ENCODE data around the gene LRMDA.

The LRMDA gene

DNA sequence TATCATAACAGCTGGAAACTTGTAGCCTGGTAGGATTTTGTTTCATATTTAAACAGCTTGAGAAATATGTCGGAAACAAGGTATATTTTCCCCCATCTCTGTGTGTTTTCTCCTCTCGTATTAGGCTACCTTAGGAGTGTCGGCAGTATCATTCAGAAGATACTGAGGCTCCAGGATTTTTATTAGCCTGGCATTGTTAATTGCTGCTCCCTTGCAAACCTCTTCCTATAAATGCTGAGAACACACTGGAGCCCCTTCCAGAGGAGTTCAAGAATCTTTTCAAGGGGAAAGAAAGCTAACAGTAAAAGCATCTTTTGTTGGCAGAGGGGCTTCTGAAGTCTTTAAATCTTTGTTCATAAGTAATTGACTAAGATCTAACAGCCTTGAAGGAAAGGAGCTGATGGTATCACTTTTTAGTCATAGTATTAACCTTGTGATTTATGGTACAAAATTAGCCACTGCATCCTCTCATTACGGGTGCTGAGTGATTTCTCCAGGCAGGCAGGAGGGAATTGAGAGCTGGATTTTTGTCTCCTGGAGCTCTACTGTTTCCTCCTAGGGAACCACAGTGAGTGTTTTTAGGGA lies 998.7 kb downstream of the LRMDA start:
- no peak for ATAC-seq

DNA sequence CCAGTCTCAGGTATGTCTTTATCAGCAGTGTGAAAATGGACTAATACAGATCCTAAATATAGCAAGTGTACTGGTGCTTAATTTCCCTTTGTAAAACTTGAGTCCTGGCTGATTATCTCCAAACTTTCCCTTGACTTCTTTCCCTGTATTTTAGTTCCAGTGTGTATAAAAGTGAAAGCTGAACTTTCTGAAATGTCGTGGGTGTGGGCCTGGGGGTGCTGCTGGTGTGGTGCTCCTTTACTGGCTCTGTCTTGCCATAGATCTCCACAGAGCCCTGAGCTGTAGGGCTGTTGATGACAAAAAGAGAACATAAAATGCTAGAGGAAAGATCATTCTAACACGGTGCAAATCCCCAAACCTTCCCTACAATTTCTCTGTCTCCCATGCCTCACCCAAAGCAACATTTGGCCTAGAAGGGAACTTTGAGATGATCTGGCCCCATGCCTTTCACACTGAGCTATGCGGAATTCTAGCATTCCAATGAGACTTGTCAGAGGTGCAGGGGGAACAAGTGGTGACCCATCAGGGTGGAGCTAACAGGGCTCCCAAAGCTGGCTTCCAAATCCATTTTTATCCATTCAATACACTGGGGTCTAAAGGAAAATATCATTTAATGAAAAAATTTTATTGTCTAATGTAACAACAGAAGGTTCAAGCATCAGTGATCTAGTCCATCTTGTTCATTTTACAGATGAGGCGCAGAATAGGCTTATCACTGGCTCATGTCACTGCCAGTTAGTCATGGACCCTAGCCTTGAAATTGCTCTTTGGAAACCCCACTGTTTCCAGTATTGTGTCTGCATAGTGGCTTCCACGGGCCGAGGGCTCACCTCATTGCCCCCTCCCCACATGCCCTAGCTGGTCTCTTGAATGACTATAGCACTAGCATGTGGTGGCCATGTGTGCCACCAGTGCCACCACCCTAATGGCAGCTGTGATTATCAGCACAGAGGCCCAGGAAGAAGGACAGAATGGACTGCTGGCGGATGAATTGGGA lies 1000.9 kb downstream of the LRMDA start:
- no peak for ATAC-seq

DNA sequence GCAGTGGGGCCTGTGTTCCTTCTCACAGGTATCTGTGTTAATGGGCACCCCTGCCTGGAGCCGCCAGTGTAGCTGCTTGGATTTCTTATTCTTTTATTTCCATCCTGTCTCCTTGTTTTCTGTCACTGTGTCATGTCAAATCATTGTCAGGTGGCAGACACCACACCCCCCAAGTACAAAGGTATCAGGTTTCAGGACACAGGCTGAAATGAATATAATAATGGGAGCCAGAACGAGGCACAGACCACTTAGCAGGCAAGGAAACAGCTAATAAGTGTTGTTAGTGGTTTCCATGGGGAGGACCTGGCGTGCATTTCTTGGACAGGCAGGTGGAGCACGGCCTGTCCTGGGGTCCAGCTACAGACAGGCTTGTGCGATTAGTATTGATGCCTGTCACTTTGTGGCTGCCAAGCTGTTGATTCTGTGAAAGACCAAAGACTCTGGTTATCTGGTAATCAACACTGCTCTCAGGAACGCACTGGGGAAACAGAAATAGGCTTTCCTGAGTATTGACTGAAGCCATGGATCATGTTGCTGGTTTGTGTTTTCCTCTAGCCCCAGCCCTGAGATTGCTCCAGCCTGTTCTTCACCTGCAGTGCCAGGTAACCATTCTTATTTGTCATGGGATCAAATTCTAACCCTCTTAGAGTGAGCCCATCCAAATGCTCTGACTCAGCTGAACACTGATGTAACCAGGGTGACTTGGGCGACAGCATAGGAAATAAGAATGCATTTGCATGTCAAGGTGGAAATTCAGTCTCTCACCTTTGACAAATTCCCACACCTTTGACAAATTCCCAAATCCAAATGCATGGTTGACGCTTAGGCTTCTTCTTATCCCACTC lies 1002.0 kb downstream of the LRMDA start:
- ATAC-seq = no peak

DNA sequence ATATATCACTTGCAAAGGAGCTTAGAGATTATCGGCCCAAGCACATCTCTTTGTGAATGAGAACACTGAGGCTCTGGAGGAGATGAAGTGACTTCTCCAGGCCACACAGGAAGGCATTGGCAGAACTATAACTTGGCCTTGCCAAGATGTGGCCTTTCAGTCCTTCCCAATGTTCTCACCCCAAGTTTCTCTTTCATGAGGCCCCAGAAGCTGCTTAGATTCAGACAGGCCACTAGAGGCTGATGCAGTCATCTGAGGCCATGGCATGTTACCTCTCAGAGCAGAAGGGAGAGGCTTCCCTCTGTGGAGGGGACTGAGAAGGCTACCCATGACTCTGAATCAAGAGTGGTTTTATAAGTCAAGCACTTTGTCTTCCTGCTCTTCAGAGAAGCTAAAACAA lies 1003.7 kb downstream of the LRMDA start:
- ATAC-seq = no peak

DNA sequence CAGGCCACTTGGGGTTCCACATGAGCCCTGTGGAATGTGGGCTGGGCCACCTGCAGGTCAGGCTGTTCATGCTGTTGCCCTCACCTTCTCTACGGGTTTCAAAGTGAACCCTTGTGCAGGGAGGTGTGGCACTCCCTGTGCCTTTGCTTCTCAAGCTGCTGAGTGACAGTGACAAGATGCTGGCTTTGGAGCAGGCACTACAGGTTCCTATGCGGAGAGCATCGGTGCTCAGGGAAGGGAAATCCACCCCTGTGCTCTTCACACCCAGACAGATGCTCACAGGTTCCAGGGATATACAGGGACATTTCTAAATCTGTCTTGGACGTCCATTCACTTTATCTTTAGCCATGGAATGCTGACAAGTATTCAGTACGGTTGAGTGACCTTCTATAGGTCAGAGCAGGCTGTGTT lies 1005.0 kb downstream of the LRMDA start:
- no peak for ATAC-seq

DNA sequence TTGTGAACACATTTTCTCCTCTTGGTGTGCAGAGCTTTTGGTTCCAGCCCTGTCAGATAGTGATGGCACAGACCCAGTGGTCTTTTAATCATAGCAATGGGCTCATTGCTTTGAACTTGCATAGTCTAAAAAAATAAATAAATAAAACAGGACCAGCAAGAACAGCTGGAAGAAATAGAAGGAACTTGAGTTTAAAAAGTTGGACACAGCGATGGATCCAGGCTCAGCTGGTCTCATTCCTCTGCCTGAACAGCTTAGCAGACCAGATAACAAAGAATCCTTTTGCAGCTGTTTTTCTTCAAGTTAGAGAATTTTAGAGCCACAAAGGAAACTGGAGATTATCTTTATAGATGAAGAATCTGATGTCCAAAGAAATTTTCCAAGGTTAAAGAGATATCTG lies 1005.6 kb downstream of the LRMDA start:
- ATAC-seq = no peak

DNA sequence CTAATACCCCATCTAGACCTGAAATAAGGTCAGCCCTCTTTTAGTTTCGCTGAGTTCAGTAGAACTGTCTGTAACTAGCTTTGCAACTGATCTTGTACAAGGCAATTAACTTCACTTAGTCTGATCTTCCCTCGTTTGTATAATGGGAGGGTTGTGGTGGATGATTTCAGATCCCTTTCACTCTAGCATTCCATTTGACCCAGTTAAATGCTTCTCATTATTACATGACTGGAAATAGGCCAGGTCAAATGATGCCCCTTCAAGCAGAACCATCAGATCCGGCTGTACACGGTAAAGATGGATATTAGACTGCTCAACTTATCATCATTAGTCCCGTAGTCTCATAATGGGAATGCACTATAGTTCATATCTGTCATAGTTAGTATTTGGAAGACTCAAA lies 1009.0 kb downstream of the LRMDA start:
- no peak for ATAC-seq

DNA sequence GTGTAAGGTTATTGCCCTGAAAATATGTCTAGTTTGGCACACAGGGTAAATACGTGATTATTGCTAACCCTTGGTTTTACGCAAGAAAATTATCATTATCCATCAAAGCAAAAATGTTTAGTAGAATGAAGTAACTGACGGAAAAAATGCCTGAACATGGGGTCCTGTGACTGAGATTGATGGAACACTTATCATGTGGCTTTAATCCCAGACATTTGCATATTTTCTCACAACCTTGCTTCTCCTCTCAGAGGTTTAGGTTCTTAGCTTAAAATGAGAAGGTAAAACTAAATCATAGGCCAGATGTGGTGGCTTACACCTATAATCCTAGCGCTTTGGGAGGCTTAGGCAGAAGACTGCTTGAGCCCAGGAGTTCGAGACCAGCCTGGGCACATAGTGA lies 1010.7 kb downstream of the LRMDA start:
- no peak for ATAC-seq

DNA sequence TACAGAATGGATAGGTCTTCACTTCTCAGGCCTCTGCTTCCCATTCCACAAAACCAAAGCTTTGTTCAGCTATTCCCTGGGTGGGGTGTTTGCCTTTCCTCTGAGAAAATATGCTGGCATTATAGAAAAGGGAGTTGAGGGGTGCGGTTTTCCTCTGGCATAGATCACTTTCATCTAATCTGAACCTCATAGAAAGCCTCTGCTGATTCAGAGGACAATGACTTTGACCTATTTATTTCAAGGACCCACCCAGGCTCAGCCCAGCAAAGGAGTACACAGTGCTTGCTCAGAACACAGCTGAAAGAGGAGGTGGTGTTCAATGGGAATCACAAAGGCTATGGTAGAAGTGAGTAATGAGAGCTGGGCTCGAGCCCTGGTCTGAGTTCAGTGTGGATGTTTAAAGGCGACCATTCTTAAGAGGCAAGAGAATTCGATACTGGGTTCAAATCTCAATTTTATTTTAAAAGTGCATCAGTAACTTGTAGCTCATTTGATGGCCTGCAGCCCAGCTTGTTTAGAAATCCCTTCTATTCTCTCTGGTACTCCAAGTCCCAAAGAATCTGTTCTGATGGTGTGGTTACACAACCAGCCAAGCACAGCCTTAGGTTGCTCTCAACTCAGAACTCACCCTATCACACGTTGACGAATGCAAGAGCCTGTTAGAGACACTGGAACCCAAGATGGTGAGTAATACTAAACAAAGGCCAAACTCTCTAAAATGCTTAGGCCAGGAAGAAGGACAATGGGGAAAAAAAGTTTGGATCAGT lies 1012.8 kb downstream of the LRMDA start:
- no peak for ATAC-seq

DNA sequence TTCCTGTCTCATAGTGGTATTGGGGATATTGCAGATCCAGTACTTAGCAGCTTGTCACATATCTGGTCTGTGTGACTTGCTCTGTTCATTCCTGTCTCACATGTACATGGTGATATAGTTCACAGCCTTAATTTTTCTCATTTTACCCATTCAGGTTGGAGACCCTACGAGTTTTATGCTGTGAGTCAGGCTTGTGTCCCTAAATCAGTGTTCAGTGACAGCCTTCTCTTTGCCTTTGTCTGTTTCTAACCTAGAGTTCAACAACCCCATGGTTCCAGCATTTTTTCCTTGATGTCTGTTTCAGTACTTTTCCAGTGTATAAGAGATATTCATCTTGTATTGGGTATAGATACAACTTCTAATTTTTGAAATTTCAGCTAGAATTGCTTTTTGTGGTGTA lies 1016.2 kb downstream of the LRMDA start:
- ATAC-seq = no peak

DNA sequence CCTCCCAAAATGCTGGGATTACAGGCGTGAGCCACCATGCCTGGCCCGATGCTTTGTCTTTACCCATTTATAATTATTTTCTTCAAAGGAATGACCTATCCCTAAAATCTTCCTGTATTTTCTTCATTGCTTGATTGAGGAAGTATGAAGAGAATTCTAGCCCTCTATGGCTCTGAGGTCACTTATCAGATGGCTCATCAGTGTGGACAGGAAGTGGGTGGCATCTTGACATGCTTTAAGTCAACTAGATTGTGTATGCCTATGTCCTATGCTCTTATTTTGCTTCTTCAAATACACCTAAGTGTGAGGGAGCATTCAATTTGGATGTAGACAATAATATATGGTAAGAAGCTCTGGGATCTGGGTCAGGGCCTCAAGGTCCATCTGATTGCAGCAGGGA lies 1020.5 kb downstream of the LRMDA start:
- no peak for ATAC-seq

DNA sequence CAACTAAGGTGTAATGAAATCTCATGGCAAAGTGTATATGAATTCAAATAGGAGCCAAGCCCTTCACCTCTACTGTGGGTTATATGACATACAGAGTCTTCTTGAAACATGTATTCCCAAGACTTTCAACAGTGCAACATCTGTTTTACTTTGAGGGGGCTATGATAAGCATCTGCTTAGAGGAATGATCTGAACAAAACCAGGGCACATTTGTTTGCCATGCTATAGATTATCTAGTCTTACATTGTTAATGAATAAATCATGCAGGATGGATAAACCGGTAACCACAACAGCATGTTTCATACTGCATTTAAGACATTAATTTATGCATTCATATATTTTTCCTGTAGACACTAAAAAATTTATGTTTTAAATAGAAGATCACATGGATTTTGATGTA lies 1021.9 kb downstream of the LRMDA start:
- no peak for ATAC-seq

DNA sequence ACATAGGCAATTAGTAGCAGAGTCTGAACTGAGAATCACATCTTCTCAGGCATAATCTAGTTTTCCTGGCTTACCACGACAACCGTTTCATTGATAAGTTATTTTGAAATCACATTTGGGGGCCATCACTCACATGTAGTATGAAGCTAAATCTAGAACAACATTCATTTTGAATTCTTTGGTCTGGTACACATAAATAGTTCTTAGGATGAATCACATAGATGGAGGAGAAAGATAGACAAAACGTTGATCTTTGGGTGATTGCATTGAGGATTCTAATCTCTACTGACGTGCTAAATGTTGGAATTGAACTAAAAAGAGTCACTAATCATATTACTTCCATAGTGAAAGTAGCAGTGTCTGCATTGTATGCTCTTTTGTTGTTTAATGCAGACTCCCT lies 1022.6 kb downstream of the LRMDA start:
- no peak for ATAC-seq

DNA sequence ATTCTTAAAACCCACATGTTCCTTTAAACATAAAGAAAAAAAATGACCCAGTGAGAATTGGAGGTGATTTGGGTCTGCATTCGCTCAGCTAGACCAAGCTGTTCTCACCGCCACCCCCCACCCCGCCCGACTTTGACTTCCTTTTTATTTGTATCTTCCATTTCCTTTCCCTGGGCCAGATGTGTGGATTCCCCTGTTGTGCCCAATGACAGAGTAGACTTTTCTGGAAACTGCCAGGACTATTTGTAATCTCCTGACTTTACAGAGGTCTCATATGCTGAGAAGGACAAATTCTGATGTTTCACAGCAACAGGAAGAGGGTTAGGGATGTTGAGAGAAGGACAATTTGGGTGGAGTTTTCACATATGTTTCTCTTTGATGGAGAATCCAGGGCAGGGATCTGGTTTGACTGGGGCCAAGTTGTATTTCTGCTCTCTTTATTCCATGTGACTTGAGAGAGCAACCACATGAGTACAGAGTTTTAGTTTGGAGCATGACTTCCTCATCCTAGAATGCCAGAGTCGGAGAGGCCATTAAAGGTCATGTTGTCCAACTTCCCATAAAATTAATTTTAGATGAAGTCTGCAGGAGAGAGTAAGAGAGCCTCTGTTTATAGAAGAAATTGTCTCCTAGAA lies 1023.2 kb downstream of the LRMDA start:
- ATAC-seq = no peak

DNA sequence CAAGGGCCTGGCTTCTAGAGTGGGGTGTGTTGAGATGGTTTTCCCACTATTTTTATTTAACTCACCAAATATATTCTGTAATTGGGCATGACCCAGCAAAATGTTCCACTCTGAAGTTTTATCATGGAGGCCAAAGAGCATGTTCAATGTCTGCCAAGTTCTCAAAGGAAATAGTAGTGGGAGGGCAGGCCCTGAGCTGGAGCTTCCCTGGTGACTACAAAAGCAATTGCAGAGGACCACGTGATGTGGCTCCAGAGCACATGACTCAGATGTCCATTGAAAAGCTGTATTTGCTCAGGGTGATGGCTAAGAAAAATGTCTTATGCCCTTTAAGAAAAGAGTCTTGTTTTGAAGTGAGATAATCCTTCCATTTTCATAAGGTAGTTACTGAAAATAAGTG lies 1024.8 kb downstream of the LRMDA start:
- no peak for ATAC-seq

DNA sequence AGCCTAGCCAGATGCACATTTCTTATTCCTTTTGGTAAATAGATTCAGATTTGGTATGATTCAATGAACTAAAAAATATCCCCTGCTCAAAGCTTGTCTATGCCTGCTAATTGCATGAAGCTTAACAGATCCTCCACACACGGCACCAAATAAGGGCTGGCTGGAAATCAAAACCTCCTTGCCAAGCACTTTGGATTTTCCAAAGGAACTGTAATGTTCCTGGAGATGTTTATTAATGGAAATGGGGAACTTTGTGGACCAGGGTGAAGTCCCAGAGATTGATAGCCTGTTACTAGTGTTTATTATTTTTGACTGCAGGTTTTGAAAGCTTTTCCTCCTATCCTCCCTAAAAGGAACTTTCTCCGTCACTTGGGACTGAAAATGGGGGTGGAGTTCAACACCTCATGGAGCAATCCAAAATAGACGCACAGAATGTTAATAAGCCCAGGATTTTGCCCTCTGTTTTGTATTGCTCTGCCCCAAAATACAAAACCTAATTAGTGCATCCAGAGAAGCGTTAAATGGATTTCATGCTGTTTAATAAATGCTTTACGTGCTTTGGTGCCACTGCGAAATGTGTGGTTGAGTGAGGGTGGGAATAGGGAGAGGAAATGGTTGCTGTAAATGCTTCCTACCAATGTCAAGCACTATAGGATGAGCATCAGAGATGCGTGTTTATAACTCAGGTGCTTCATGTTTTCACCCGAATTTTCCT lies 1027.7 kb downstream of the LRMDA start:
- ATAC-seq = no peak

DNA sequence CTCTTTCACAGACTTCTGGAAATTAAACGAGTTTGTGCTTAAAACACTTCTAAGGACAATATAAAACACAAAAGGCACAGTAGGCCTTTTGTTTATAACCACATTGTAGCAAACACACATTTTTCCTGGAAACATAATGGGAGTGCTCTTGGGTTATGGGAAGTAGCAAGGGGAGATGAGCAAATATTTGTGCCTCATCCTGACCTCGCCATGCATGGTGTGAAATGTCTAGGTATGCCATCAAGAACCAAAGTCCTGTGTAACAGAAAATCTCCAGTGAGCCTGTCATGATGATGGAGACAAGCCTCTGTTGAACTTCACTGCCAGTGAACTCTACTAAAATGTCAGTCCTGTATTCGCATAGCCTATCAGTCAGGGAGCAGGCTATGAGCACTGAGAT lies 1029.6 kb downstream of the LRMDA start:
- ATAC-seq = no peak

DNA sequence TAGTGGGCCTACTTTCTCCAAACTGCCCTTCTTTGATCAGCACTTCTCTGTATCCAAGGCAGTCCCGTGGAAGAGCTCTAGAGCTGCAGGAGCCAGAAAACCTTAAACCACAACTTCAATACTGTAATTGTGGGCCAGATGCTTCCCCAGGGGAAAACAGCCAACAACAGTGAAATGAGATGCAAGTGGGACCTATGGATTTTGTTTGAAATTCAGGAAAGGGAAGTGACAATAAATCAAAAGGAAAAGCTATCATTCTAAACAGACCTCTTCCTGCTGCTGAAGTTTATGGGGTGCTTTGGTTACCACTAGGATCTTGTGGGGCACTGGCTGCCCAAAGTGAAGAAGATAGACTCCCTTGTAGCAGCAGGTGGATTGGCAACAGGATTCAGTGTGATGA lies 1031.7 kb downstream of the LRMDA start:
- ATAC-seq = no peak

DNA sequence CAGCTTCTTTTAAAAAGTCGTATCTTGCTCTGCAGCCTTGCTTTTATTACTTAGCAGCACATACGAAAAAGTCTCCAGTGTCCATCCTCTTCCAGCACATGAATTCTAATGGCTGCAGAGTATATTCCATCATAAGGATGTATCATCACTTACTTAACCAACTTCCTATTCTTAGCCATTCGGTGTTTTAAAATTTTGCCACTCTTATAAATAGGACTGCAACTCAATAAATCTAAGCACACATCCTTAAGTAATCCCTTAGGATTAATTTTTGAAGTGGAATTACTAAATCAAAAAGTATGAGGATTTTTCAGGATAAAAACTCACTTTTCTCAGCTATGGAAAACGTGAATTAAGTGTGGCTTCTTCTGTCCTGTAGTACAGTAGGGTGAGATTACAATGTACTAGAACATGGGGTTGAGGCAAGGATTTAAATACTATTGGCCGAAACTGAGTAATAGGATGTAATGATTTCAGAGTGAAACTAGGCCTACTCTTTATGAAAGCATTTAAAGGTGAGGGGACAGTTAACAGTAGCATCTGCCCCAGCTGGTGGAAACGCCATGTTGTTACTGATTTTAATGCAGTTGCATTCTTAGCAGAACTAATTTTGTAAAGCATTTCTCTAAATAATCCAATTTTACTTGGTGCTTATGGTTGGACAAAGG lies 1035.5 kb downstream of the LRMDA start:
- no peak for ATAC-seq

DNA sequence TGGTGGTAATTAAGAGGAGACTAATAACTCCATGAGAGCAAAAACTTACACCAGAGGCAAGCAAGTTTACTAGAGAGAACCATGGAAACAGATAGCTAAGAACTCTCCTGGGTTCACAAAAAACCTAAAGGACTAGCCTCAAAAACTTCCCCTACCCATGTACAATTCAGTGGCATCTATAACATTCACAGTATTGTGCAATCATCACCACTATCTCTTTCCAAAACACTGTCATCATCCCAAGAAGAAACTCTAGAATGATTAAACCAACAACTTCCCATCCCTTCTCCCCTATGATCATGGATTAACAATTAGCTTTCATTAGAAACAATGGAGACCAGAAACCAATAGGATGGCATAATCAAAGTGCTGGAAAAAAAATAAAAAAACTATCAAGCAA lies 1038.3 kb downstream of the LRMDA start:
- ATAC-seq = no peak
